ENCODE data around the gene C19orf12.
"Not testable (repeated sequence)": the region's sequence is repeated elsewhere in the genome, so short reads cannot be mapped to it uniquely, and the experiment has no call there.

C19orf12 gene

GRCh38 chr19:29672933-29673336 lies 42.1 kb downstream of the C19orf12 start:
- H3K4me1 ChIP-seq (ENCODE audit: control insufficient read depth in 1 of 2, insufficient read depth in 2 of 2, low read length in 2 of 2), result peaks cover 9 to 33% of the 10 kb centered on the region in 2 donors
- no peak overlapping the region for H3K27ac ChIP-seq (ENCODE audit: low read length)
- no peaks in the 10 kb centered on the region for H3K9me3 ChIP-seq (ENCODE audit: control insufficient read depth in 1 of 2, low read length in 2 of 2)
- no peaks in the 10 kb centered on the region for H3K27me3 ChIP-seq (ENCODE audit: low read depth, low read length)
- H3K4me3 ChIP-seq (ENCODE audit: low read depth in 1 of 2, low read length in 2 of 2), result no peak overlapping the region
- H3K36me3 ChIP-seq (ENCODE audit: control insufficient read depth in 1 of 2, insufficient read depth in 2 of 2, low read length in 2 of 2), result peaks cover 10 to 24% of the 10 kb centered on the region in 2 donors

- Histone ChIP-seq H3K36me3 (ENCODE audit: control insufficient read depth in 1 of 2, insufficient read depth in 2 of 2, low read length in 2 of 2) (peaks cover 10 to 24% of the 10 kb centered on the region in 2 donors), H3K4me1 (ENCODE audit: control insufficient read depth in 1 of 2, insufficient read depth in 2 of 2, low read length in 2 of 2) (peaks cover 9 to 33% of the 10 kb centered on the region in 2 donors), H3K9me3 (ENCODE audit: control insufficient read depth in 1 of 2, low read length in 2 of 2) (no peaks in the 10 kb centered on the region), H3K4me3 (ENCODE audit: low read depth in 1 of 2, low read length in 2 of 2) (no peak overlapping the region), H3K27me3 (ENCODE audit: low read depth, low read length) (no peaks in the 10 kb centered on the region), H3K27ac (ENCODE audit: low read length) (no peak overlapping the region)
Measured at GRCh38 chr19:29672319-29672932, 42.6 kb downstream of the C19orf12 start.

- H3K27me3 ChIP-seq (ENCODE audit: low read depth, low read length), result no peaks in the 10 kb centered on the region
- no peaks in the 10 kb centered on the region for H3K9me3 ChIP-seq (ENCODE audit: control insufficient read depth in 1 of 2, low read length in 2 of 2)
- H3K4me1 ChIP-seq (ENCODE audit: control insufficient read depth in 1 of 2, insufficient read depth in 2 of 2, low read length in 2 of 2), result peaks cover 13 to 33% of the 10 kb centered on the region in 2 donors
- peaks cover 10 to 24% of the 10 kb centered on the region in 2 donors for H3K36me3 ChIP-seq (ENCODE audit: control insufficient read depth in 1 of 2, insufficient read depth in 2 of 2, low read length in 2 of 2)
- H3K4me3 ChIP-seq (ENCODE audit: low read depth in 1 of 2, low read length in 2 of 2), result no peak overlapping the region
- H3K27ac ChIP-seq (ENCODE audit: low read length), result no peak overlapping the region
Measured at GRCh38 chr19:29671393-29672160, 43.5 kb downstream of the C19orf12 start.

- H3K27me3 ChIP-seq (ENCODE audit: low read depth, low read length); H3K4me3 ChIP-seq (ENCODE audit: low read depth in 1 of 2, low read length in 2 of 2); H3K27ac ChIP-seq (ENCODE audit: low read length); H3K9me3 ChIP-seq (ENCODE audit: control insufficient read depth in 1 of 2, low read length in 2 of 2): not testable (repeated sequence)
- Histone ChIP-seq H3K4me1 (ENCODE audit: control insufficient read depth in 1 of 2, insufficient read depth in 2 of 2, low read length in 2 of 2) (peaks cover 13 to 33% of the 10 kb centered on the region in 2 donors), H3K36me3 (ENCODE audit: control insufficient read depth in 1 of 2, insufficient read depth in 2 of 2, low read length in 2 of 2) (peaks cover 10 to 22% of the 10 kb centered on the region in 2 donors)
Measured at GRCh38 chr19:29671026-29671392, 44.1 kb downstream of the C19orf12 start.

- H3K9me3 ChIP-seq (ENCODE audit: control insufficient read depth in 1 of 2, low read length in 2 of 2), result no peaks in the 10 kb centered on the region
- no peak overlapping the region for H3K27ac ChIP-seq (ENCODE audit: low read length)
- no peaks in the 10 kb centered on the region for H3K27me3 ChIP-seq (ENCODE audit: low read depth, low read length)
- peaks cover 13 to 33% of the 10 kb centered on the region in 2 donors for H3K4me1 ChIP-seq (ENCODE audit: control insufficient read depth in 1 of 2, insufficient read depth in 2 of 2, low read length in 2 of 2)
- H3K4me3 ChIP-seq (ENCODE audit: low read depth in 1 of 2, low read length in 2 of 2), result no peak overlapping the region
- peaks cover 5 to 14% of the 10 kb centered on the region in 2 donors for H3K36me3 ChIP-seq (ENCODE audit: control insufficient read depth in 1 of 2, insufficient read depth in 2 of 2, low read length in 2 of 2)
Measured at GRCh38 chr19:29670255-29670654, 44.8 kb downstream of the C19orf12 start.

GRCh38 chr19:29668746-29669609 lies 46.1 kb downstream of the C19orf12 start:
- no peak overlapping the region for H3K27ac ChIP-seq (ENCODE audit: low read length)
- H3K36me3 ChIP-seq (ENCODE audit: control insufficient read depth in 1 of 2, insufficient read depth in 2 of 2, low read length in 2 of 2), result peaks cover 0 to 1% of the 10 kb centered on the region in 2 donors
- H3K4me3 ChIP-seq (ENCODE audit: low read depth in 1 of 2, low read length in 2 of 2), result no peak overlapping the region
- H3K27me3 ChIP-seq (ENCODE audit: low read depth, low read length), result no peaks in the 10 kb centered on the region
- H3K9me3 ChIP-seq (ENCODE audit: control insufficient read depth in 1 of 2, low read length in 2 of 2), result no peaks in the 10 kb centered on the region
- peaks cover 13 to 42% of the 10 kb centered on the region in 2 donors for H3K4me1 ChIP-seq (ENCODE audit: control insufficient read depth in 1 of 2, insufficient read depth in 2 of 2, low read length in 2 of 2)

GRCh38 chr19:29667901-29668341 lies 47.1 kb downstream of the C19orf12 start:
- Histone ChIP-seq H3K4me1 (ENCODE audit: control insufficient read depth in 1 of 2, insufficient read depth in 2 of 2, low read length in 2 of 2) (peaks cover 18 to 52% of the 10 kb centered on the region in 2 donors), H3K27me3 (ENCODE audit: low read depth, low read length) (no peaks in the 10 kb centered on the region), H3K4me3 (ENCODE audit: low read depth in 1 of 2, low read length in 2 of 2) (peak overlapping the region in 1 of 2 donors; percentile 7), H3K36me3 (ENCODE audit: control insufficient read depth in 1 of 2, insufficient read depth in 2 of 2, low read length in 2 of 2) (no peaks in the 10 kb centered on the region), H3K9me3 (ENCODE audit: control insufficient read depth in 1 of 2, low read length in 2 of 2) (no peaks in the 10 kb centered on the region), H3K27ac (ENCODE audit: low read length) (no peak overlapping the region)

- Histone ChIP-seq H3K27ac (ENCODE audit: low read length) (peak overlapping the region; percentile 88), H3K4me1 (ENCODE audit: control insufficient read depth in 1 of 2, insufficient read depth in 2 of 2, low read length in 2 of 2) (peaks cover 19 to 52% of the 10 kb centered on the region in 2 donors), H3K9me3 (ENCODE audit: control insufficient read depth in 1 of 2, low read length in 2 of 2) (no peaks in the 10 kb centered on the region), H3K36me3 (ENCODE audit: control insufficient read depth in 1 of 2, insufficient read depth in 2 of 2, low read length in 2 of 2) (peaks cover 0 to under 1% of the 10 kb centered on the region in 2 donors), H3K4me3 (ENCODE audit: low read depth in 1 of 2, low read length in 2 of 2) (peak overlapping the region; percentile 64 to 82), H3K27me3 (ENCODE audit: low read depth, low read length) (no peaks in the 10 kb centered on the region)
Measured at GRCh38 chr19:29667387-29667783, 47.7 kb downstream of the C19orf12 start.

GRCh38 chr19:29666578-29667386 lies 48.3 kb downstream of the C19orf12 start:
- Histone ChIP-seq H3K4me1 (ENCODE audit: control insufficient read depth in 1 of 2, insufficient read depth in 2 of 2, low read length in 2 of 2) (peaks cover 13 to 46% of the 10 kb centered on the region in 2 donors), H3K36me3 (ENCODE audit: control insufficient read depth in 1 of 2, insufficient read depth in 2 of 2, low read length in 2 of 2) (peaks cover 0 to 3% of the 10 kb centered on the region in 2 donors), H3K9me3 (ENCODE audit: control insufficient read depth in 1 of 2, low read length in 2 of 2) (no peaks in the 10 kb centered on the region), H3K4me3 (ENCODE audit: low read depth in 1 of 2, low read length in 2 of 2) (peak overlapping the region; percentile 64 to 82), H3K27ac (ENCODE audit: low read length) (peak overlapping the region; percentile 88), H3K27me3 (ENCODE audit: low read depth, low read length) (no peaks in the 10 kb centered on the region)

GRCh38 chr19:29665826-29666577 lies 49.1 kb downstream of the C19orf12 start:
- H3K4me3 ChIP-seq (ENCODE audit: low read depth in 1 of 2, low read length in 2 of 2), result peak overlapping the region; percentile 64 to 82
- H3K9me3 ChIP-seq (ENCODE audit: control insufficient read depth in 1 of 2, low read length in 2 of 2), result no peaks in the 10 kb centered on the region
- H3K4me1 ChIP-seq (ENCODE audit: control insufficient read depth in 1 of 2, insufficient read depth in 2 of 2, low read length in 2 of 2), result peaks cover 11 to 47% of the 10 kb centered on the region in 2 donors
- peaks cover 0 to 3% of the 10 kb centered on the region in 2 donors for H3K36me3 ChIP-seq (ENCODE audit: control insufficient read depth in 1 of 2, insufficient read depth in 2 of 2, low read length in 2 of 2)
- H3K27ac ChIP-seq (ENCODE audit: low read length), result peak overlapping the region; percentile 88
- H3K27me3 ChIP-seq (ENCODE audit: low read depth, low read length), result no peaks in the 10 kb centered on the region
